GM23338 (cell line): ENCODE results near the gene CACNA2D1.

Experiments used
- CREB1 ChIP-seq: fragments of 250-450 bp; sonication (Bioruptor Pico); IDR thresholded peaks from 2 replicates; pipeline ENCODE4 v1.5.0; 2020; ENCODE audit warnings: low read depth, mild to moderate bottlenecking, moderate library complexity
- CTCF ChIP-seq, 2 experiments: fragments of 200-600 bp in 1 of 2; sonication (generic) in 1 of 2; conservative IDR thresholded peaks; 2 replicates each; pipeline versions ENCODE4 v1.5.1 to v1.6.1; 2016 to 2017; ENCODE audit warnings: antibody characterized with exemption in 2 of 2, low read depth in 2 of 2, mild to moderate bottlenecking in 2 of 2, moderate library complexity in 1 of 2
- ETS1 ChIP-seq: IDR thresholded peaks from 2 replicates; pipeline ENCODE4 v1.6.1; 2016; ENCODE audit warnings: antibody characterized with exemption
- EZH2 ChIP-seq: fragments of 200-600 bp; sonication (generic); IDR thresholded peaks from one replicate; pipeline ENCODE4 v1.8.0; 2017; ENCODE audit warnings: antibody characterized with exemption, mild to moderate bottlenecking, low read depth; ENCODE audit not compliant: unreplicated experiment
- EZH2phosphoT487 ChIP-seq: fragments of 200-600 bp; sonication (generic); IDR thresholded peaks from one replicate; pipeline ENCODE4 v1.8.1; 2018; ENCODE audit warnings: antibody characterized with exemption; ENCODE audit not compliant: unreplicated experiment
- JUNB ChIP-seq: IDR thresholded peaks from one replicate; pipeline ENCODE4 v1.6.1; 2016; ENCODE audit warnings: antibody characterized with exemption; ENCODE audit not compliant: unreplicated experiment
- POLR2AphosphoS5 ChIP-seq: IDR thresholded peaks from 2 replicates; pipeline ENCODE4 v1.6.1; 2016; ENCODE audit warnings: antibody characterized with exemption, low read depth
- REST ChIP-seq: IDR thresholded peaks from one replicate; pipeline ENCODE4 v1.6.1; 2018; ENCODE audit warnings: antibody characterized with exemption; ENCODE audit not compliant: unreplicated experiment
- STAT1 ChIP-seq: IDR thresholded peaks from one replicate; pipeline ENCODE4 v1.6.1; 2016; ENCODE audit warnings: antibody characterized with exemption; ENCODE audit not compliant: unreplicated experiment
- ZNF331 ChIP-seq: fragments of 250-450 bp; sonication (Bioruptor Pico); IDR thresholded peaks from 2 replicates; pipeline ENCODE4 v1.5.0; 2020; ENCODE audit warnings: low read depth, mild to moderate bottlenecking, moderate library complexity

- TF ChIP-seq CTCF (conservative IDR thresholded peaks at IDR 0.05; ENCODE audit: low read depth in 2 of 2) (no peak), EZH2phosphoT487 (no peak), POLR2AphosphoS5 (no peak), JUNB (no peak), EZH2 (no peak), STAT1 (no peak), REST (no peak), ZNF331 (CRISPR knock-in tag) (no peak), CREB1 (no peak), ETS1 (no peak)
Measured at GRCh38 chr7:81908220-81908619, 535.4 kb downstream of the CACNA2D1 start.
